B cell (primary cell): ENCODE measurements around the gene NGEF. TPM values are rescaled to one million over a fixed set of nuclear protein-coding genes. Genes with fewer than 3 reads are reported as not detected.
A peak's percentile ranks its signal among the peaks of the same experiment; 100 is the strongest.
"Not testable (repeated sequence)": the region's sequence is repeated elsewhere in the genome, so short reads cannot be mapped to it uniquely, and the experiment has no call there.

Experiments
- ATAC-seq: fragments of 200-7000 bp; cut with Tn5 transposase; one replicate; pipeline ENCODE4 v1.10.0; 2021; ENCODE audit warnings: low read depth, mild to moderate bottlenecking, moderate number of reproducible peaks, moderate library complexity
- CTCF ChIA-PET: fragments of 350-600 bp; sonication (Branson Sonifier 250); formaldehyde crosslinking; loops from one replicate; lab custom pipeline; 2021; ENCODE audit warnings: antibody characterized with exemption, inconsistent platforms; lab: Charles Lee
- POLR2A ChIA-PET: fragments of 350-600 bp; sonication (Branson Sonifier 250); formaldehyde crosslinking; loops from one replicate; lab custom pipeline; 2021; ENCODE audit warnings: antibody characterized with exemption; lab: Charles Lee
- DNase-seq: peaks from one replicate; pipeline ENCODE4 v3.0.0; 2013
- H2AFZ ChIP-seq: 2 replicates; pipeline ENCODE4 v1.6.1; 2012; ENCODE audit warnings: mild to moderate bottlenecking, low read depth, low read length; ENCODE audit not compliant: insufficient read depth, poor library complexity, severe bottlenecking
- H3K27ac ChIP-seq, 2 donors: 1 replicate in 1 of 2; 2 replicates in 1 of 2; pipeline ENCODE4 v1.5.1; 2012 to 2013; ENCODE audit warnings: low read length in 2 of 2, mild to moderate bottlenecking in 2 of 2, moderate library complexity in 1 of 2
- H3K27me3 ChIP-seq, 4 experiments: fragments of 200-600 bp in 1 of 4; sonication (generic) in 1 of 4; replicated peaks in 1 of 4; 1 replicate in 2 of 4; 2 replicates in 2 of 4; pipeline versions ENCODE4 v1.6.1 to v1.7.0; 2013 to 2016; ENCODE audit warnings: low read length in 3 of 4, mild to moderate bottlenecking in 2 of 4, mixed read lengths in 1 of 4, moderate library complexity in 1 of 4; ENCODE audit not compliant: insufficient read depth in 4 of 4, control insufficient read depth in 3 of 4; ENCODE audit errors: control extremely low read depth in 1 of 4
- H3K36me3 ChIP-seq, 2 experiments: replicated peaks in 1 of 2; 1 replicate in 1 of 2; 2 replicates in 1 of 2; pipeline versions ENCODE4 v1.6.1 to v1.7.1; 2013; ENCODE audit warnings: low read length in 1 of 2; ENCODE audit not compliant: insufficient read depth in 2 of 2, control insufficient read depth in 1 of 2; ENCODE audit errors: control extremely low read depth in 1 of 2, extremely low read depth in 1 of 2
- H3K4me1 ChIP-seq, 2 donors: fragments of 200-600 bp in 1 of 2; sonication (generic) in 1 of 2; 1 replicate in 1 of 2; 2 replicates in 1 of 2; pipeline versions ENCODE4 v1.5.1 to v1.6.1; 2013 to 2017; ENCODE audit warnings: low read length in 2 of 2; ENCODE audit not compliant: control insufficient read depth in 2 of 2, insufficient read depth in 2 of 2
- H3K4me2 ChIP-seq: replicated peaks from 2 replicates; pipeline ENCODE3; 2012; ENCODE audit warnings: mild to moderate bottlenecking, low read depth, low read length; ENCODE audit not compliant: poor library complexity, severe bottlenecking
- H3K4me3 ChIP-seq, 5 experiments: fragments of 200-600 bp in 1 of 5; sonication (generic) in 1 of 5; 1 replicate in 3 of 5; 2 replicates in 2 of 5; pipeline versions ENCODE4 v1.5.1 to v1.7.0; 2011 to 2016; ENCODE audit warnings: low read length in 4 of 5, mild to moderate bottlenecking in 4 of 5, low read depth in 2 of 5, control low read depth in 1 of 5, moderate library complexity in 1 of 5; ENCODE audit not compliant: insufficient read depth in 1 of 5; ENCODE audit errors: control extremely low read depth in 1 of 5, extremely low read depth in 1 of 5
- H3K79me2 ChIP-seq: fragments of 200-600 bp; sonication (generic); one replicate; pipeline ENCODE4 v1.6.0; 2016; ENCODE audit warnings: low read length; ENCODE audit not compliant: control insufficient read depth, insufficient read depth
- H3K9ac ChIP-seq: fragments of 200-600 bp; sonication (generic); 2 replicates; pipeline ENCODE4 v1.6.1; 2017; ENCODE audit warnings: mild to moderate bottlenecking, low read length, moderate library complexity
- H3K9me3 ChIP-seq, 3 donors: one replicate each; pipeline versions ENCODE4 v1.6.1 to v1.7.1; 2013; ENCODE audit warnings: low read length in 2 of 3; ENCODE audit not compliant: control insufficient read depth in 2 of 3, insufficient read depth in 1 of 3; ENCODE audit errors: control extremely low read depth in 1 of 3
- H4K20me1 ChIP-seq: 2 replicates; pipeline ENCODE4 v1.6.0; 2012; ENCODE audit warnings: mild to moderate bottlenecking, low read length; ENCODE audit not compliant: insufficient read depth, control insufficient read depth, poor library complexity, severe bottlenecking
- H3K27ac Mint-ChIP-seq: one replicate; pipeline ENCODE4 v1.8.0; 2021; ENCODE audit warnings: mixed read lengths
- H3K27me3 Mint-ChIP-seq: one replicate; pipeline ENCODE4 v1.8.0; 2021; ENCODE audit warnings: mixed read lengths
- H3K4me1 Mint-ChIP-seq: one replicate; pipeline ENCODE4 v1.8.0; 2021; ENCODE audit warnings: mixed read lengths
- H3K4me3 Mint-ChIP-seq: one replicate; pipeline ENCODE4 v1.8.0; 2021; ENCODE audit warnings: mixed read lengths
- H3K9me3 Mint-ChIP-seq: one replicate; pipeline ENCODE4 v1.8.0; 2022; ENCODE audit warnings: mixed read lengths; ENCODE audit not compliant: insufficient read depth
- CTCF ChIP-seq: fragments of 200-600 bp; IDR thresholded peaks from one replicate; pipeline ENCODE4 v1.8.0; 2022; ENCODE audit warnings: antibody characterized with exemption, mild to moderate bottlenecking
- EZH2 ChIP-seq: IDR thresholded peaks from 2 replicates; pipeline ENCODE4 v1.6.1; 2012; ENCODE audit warnings: borderline replicate concordance, low read depth, mild to moderate bottlenecking, moderate library complexity, low read length; ENCODE audit not compliant: insufficient read depth, poor library complexity, severe bottlenecking
- WGBS: methylation state at CpG from one replicate; pipeline ENCODE4 v1.1.5; 2013; ENCODE audit warnings: missing lambda C conversion rate; ENCODE audit not compliant: insufficient coverage; 5-methylcytosine and 5-hydroxymethylcytosine counted together
- intact Hi-C: fragments of 100-400 bp; cut with micrococcal nuclease; formaldehyde crosslinking; loops from one replicate; pipeline ENCODE4 v1.10.0; 2022
- polyA plus RNA-seq: library from polyadenylated mRNA; depleted of rRNA; stranded (reverse); fragments of >200 nt; gene quantifications from 2 replicates; pipeline ENCODE4 v1.2.3, GENCODE V29; 2012
- total RNA-seq, 2 donors: library from RNA; stranded (reverse); fragments of 120-200 nt in 1 of 2; gene quantifications; 1 replicate in 1 of 2; 2 replicates in 1 of 2; pipeline versions ENCODE4 v1.2.3 to v1.2.4, GENCODE V29; 2013 to 2022

NGEF gene
- total and polyA plus RNA-seq, 2 donors (not counting 1 experiment from before 2014, with no cell fraction given): not detected

DNA sequence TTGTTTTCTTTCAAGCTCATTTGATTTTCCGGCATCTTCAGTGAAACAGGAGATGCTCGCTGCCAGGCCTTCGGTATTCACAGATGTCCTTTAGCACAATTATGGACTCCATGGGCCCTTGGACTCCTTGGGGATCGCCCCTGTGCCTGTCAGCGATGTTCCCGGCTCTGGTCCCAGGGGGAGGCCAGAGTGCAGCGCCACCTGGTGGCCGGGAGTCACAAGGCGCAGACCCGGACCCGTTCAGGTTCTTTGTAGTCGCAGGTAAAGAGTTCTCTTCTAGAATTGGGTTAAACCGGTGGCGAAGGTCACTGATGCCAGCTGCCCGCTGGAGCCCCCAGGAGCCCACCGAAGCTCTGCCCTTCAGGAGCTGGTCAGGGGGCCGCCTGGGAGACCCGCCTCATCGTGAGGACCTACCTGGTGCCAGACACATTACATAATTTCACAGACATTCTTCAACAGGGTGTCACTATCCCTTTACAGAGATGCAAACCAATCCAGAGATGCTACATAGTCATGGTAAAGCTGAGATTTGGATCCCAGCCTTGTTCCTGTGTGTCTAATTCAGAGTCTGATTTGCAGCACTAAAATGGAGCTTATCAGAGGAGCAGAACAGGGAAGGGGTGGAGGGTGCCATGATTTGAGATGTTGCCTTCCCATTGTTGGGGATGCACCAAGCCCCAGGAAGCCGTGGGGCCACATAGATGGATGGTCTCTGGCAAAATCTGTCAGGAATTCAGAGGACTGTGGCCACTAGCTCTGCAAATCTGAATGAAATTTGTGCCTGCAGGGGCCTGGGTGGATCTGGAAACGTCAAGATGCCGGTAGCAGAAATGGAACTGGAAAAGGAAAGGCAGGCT is 41.1 kb upstream of the NGEF start:
- intact Hi-C loops: loop anchor here (5.0 kb wide), 1 partner anchor 202 kb away; no protein-coding TSS in a partner anchor
- Histone ChIP-seq H3K36me3 (no peaks in the 10 kb centered on the region), H3K4me3 (no peak overlapping the region), H3K27ac (no peak overlapping the region), H3K9me3 (no peaks in the 10 kb centered on the region), H2AFZ (peak overlapping the region; percentile 40), H3K9ac (no peak overlapping the region), H4K20me1 (no peaks in the 10 kb centered on the region), H3K27me3 (no peaks in the 10 kb centered on the region), H3K4me1 (peaks cover 9 to 14% of the 10 kb centered on the region in 2 donors), H3K79me2 (peaks cover 28% of the 10 kb centered on the region), H3K4me2 (peak overlapping the region; percentile 27)
- no peaks in the 10 kb centered on the region for H3K27me3 Mint-ChIP-seq
- CTCF ChIA-PET: interaction anchor here (0.6 to 4.3 kb wide), 46 partner anchors 10 to 389 kb away, joined by 3 to 38 read pairs (median 6); partner anchors contain the start of gene ATG16L1
- DNase-seq (peak; percentile 76), ATAC-seq (peak; percentile 81)
- TF ChIP-seq EZH2: no peak
- peak; percentile 95 for TF ChIP-seq CTCF
- peak overlapping the region; percentile 6 for H3K4me3 Mint-ChIP-seq
- H3K27ac Mint-ChIP-seq: peak overlapping the region; percentile 56
- H3K4me1 Mint-ChIP-seq: peaks cover 18% of the 10 kb centered on the region
- WGBS: 34% methylated on average over 22 of the region's 22 CpGs
- POLR2A ChIA-PET: interaction anchor here (0.5 kb wide), 1 partner anchor 56 kb away, joined by 7 read pairs; no protein-coding TSS in a partner anchor
- no peaks in the 10 kb centered on the region for H3K9me3 Mint-ChIP-seq

- H3K27ac Mint-ChIP-seq, H3K9ac ChIP-seq, DNase-seq, H3K27ac ChIP-seq, H3K27me3 ChIP-seq, H2AFZ ChIP-seq, ATAC-seq, H3K4me1 Mint-ChIP-seq, H3K9me3 Mint-ChIP-seq, H3K4me3 Mint-ChIP-seq, H3K4me1 ChIP-seq, H3K4me3 ChIP-seq, POLR2A ChIA-PET, H3K36me3 ChIP-seq, H3K9me3 ChIP-seq, H4K20me1 ChIP-seq, H3K27me3 Mint-ChIP-seq, H3K4me2 ChIP-seq: not testable (repeated sequence)
- intact Hi-C loops: loop anchor here (5.0 kb wide), 1 partner anchor 200 kb away; no protein-coding TSS in a partner anchor
- CTCF ChIA-PET: interaction anchor here (0.7 to 4.3 kb wide), 16 partner anchors 8 to 199 kb away, joined by 3 to 38 read pairs (median 8); partner anchors contain the start of gene ATG16L1
- peaks cover 17% of the 10 kb centered on the region for H3K79me2 ChIP-seq
- 98% methylated on average over 3 of the region's 4 CpGs for WGBS
These were observed 39.5 kb upstream of the NGEF start for GRCh38 chr2:233052517-233052916.
